Central memory CD8-positive, alpha-beta T cell (primary cell): Measurements from ENCODE around the gene HIPK3.
"Not testable (repeated sequence)": the region's sequence is repeated elsewhere in the genome, so short reads cannot be mapped to it uniquely, and the experiment has no call there.

Source experiments
- ATAC-seq: fragments of 150-1000 bp; cut with Tn5 transposase; replicated peaks from 2 replicates; pipeline ENCODE4 v1.10.0; 2022; ENCODE audit warnings: mild to moderate bottlenecking, moderate FRiP score, moderate number of reproducible peaks; ENCODE audit not compliant: poor library complexity, severe bottlenecking; ENCODE audit errors: extremely low read depth
- DNase-seq, 2 donors: peaks; one replicate each; pipeline ENCODE4 v3.0.0; 2021; ENCODE audit warnings: low spot score in 2 of 2
- H3K27ac Mint-ChIP-seq: one replicate; pipeline ENCODE4 v1.8.0; 2022; ENCODE audit warnings: low read depth, mild to moderate bottlenecking, moderate library complexity, mixed read lengths
- H3K27me3 Mint-ChIP-seq: one replicate; pipeline ENCODE4 v1.8.0; 2022; ENCODE audit warnings: mixed read lengths
- H3K36me3 Mint-ChIP-seq: one replicate; pipeline ENCODE4 v1.8.0; 2022; ENCODE audit warnings: mild to moderate bottlenecking, moderate library complexity, mixed read lengths; ENCODE audit not compliant: insufficient read depth
- H3K4me1 Mint-ChIP-seq: one replicate; pipeline ENCODE4 v1.8.0; 2022; ENCODE audit warnings: mixed read lengths
- H3K4me3 Mint-ChIP-seq: one replicate; pipeline ENCODE4 v1.8.0; 2022; ENCODE audit warnings: mild to moderate bottlenecking, moderate library complexity, mixed read lengths
- H3K9me3 Mint-ChIP-seq: one replicate; pipeline ENCODE4 v1.8.0; 2022; ENCODE audit warnings: mixed read lengths

Gene HIPK3

DNA sequence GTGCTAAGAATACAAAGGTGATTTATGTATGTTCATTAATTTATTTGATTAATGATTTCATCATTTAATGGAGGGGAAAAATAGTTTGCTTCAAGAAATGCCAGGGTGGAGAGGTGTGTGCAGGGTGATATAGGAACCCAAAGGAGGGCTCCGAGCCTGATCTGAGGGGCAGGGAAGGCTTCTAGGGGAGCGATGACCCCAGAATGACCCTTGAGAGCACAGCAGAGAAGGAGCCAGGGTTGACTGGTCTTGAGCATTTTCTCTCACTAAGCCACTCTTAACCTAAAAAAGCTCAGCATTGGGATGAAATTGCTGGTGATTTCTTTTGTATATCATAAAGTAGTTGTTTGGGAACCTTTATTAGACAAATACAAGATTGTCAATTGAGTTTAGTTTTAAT, 35.1 kb downstream of the HIPK3 start:
- no peaks in the 10 kb centered on the region for H3K9me3 Mint-ChIP-seq
- H3K27ac Mint-ChIP-seq, result no peak overlapping the region
- DNase-seq (no peak), ATAC-seq (no peak)
- no peaks in the 10 kb centered on the region for H3K27me3 Mint-ChIP-seq
- H3K4me3 Mint-ChIP-seq, result no peak overlapping the region
- H3K4me1 Mint-ChIP-seq, result peaks cover 45% of the 10 kb centered on the region
- peaks cover 8% of the 10 kb centered on the region for H3K36me3 Mint-ChIP-seq

DNA sequence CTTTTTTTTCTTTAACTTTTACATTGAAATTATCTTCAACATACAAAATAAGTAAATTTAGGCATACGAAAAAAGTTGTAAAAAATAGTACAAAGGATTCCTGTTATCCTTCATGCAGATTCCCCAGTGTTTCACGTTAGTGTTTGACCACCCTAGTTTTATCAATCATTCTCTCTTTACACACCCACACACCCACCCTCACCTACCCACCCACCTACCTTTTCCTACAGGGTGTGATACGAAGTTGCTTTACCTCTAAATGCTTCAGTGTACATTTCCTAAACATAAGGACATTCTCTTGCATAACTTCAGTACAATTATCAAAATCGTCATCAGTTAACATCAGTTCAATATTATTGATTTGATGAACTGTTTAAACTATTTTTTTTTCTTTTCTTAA, 37.0 kb downstream of the HIPK3 start:
- Mint-ChIP-seq H3K4me1 (peaks cover 41% of the 10 kb centered on the region), H3K27ac (no peak overlapping the region), H3K36me3 (peaks cover 7% of the 10 kb centered on the region), H3K27me3 (no peaks in the 10 kb centered on the region), H3K4me3 (no peak overlapping the region), H3K9me3 (no peaks in the 10 kb centered on the region)
- ATAC-seq (no peak), DNase-seq (no peak)

DNA sequence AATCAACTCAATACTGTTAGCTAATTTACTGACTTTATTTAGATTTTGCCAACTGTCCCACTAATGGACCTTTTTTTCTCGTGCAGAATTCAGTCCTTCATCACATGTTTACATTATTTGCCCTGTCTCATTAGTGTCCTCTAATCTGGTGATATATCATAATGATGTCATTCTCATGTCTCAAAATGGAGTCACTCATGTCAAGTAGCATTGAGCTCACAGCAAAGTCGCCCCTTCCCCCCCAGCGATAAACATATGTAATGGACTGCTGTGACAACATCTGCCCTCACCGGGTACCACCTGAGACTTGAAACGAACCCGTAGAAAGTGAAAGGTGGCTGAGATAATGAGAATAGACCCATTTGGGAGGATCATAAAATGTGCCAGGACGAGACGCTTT, 37.6 kb downstream of the HIPK3 start:
- no peak overlapping the region for H3K4me3 Mint-ChIP-seq
- H3K27ac Mint-ChIP-seq, result no peak overlapping the region
- peaks cover 38% of the 10 kb centered on the region for H3K4me1 Mint-ChIP-seq
- H3K9me3 Mint-ChIP-seq, result no peaks in the 10 kb centered on the region
- DNase-seq (no peak), ATAC-seq (no peak)
- no peaks in the 10 kb centered on the region for H3K27me3 Mint-ChIP-seq
- peaks cover 10% of the 10 kb centered on the region for H3K36me3 Mint-ChIP-seq

DNA sequence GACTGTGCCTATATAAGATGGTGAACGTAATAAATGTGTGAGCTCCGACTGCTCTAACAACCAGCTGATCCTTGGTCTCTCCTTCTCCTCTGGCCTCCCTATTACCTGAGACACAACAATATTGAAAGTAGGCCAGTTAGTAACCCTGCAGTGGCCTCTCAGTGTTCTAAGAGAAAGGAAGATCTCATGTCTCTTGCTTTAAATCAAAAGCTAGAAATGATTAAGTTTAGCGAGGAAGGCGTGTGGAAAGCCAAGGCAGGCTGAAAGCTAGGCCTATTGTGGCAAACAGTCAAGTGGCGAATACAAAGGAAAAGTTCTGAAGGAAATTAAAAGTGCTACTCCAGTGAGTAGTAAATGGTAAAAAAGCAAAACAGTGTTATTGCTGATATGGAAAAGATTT, 39.5 kb downstream of the HIPK3 start:
- Mint-ChIP-seq H3K27me3 (no peaks in the 10 kb centered on the region), H3K9me3 (no peaks in the 10 kb centered on the region), H3K4me1 (peaks cover 40% of the 10 kb centered on the region), H3K36me3 (peaks cover 13% of the 10 kb centered on the region), H3K27ac (peak overlapping the region; percentile 13), H3K4me3 (no peak overlapping the region)
- DNase-seq, result no peak
- no peak for ATAC-seq

DNA sequence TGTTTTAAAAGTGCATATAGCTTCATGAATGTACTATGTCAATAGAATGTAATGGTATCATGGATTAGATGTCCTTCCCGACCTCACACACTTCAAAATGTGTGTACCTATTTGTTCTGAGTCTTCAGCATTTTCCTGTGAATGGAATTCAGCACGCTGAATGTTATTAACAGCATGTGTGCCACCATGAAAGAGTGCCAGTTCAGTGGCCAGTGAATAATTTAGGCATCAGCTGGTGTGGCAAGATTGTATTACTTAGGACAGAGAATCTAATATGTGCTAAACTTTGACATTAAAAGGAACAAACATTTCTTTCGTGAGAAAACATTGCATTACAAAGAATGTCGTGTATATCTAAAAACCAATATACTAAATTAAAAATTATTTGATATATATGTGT, 46.4 kb downstream of the HIPK3 start:
- H3K4me1 Mint-ChIP-seq, result peaks cover 32% of the 10 kb centered on the region
- H3K27ac Mint-ChIP-seq, result no peak overlapping the region
- no peak overlapping the region for H3K4me3 Mint-ChIP-seq
- no peak for ATAC-seq
- H3K9me3 Mint-ChIP-seq, result no peaks in the 10 kb centered on the region
- peaks cover 12% of the 10 kb centered on the region for H3K36me3 Mint-ChIP-seq
- no peaks in the 10 kb centered on the region for H3K27me3 Mint-ChIP-seq
- no peak for DNase-seq

DNA sequence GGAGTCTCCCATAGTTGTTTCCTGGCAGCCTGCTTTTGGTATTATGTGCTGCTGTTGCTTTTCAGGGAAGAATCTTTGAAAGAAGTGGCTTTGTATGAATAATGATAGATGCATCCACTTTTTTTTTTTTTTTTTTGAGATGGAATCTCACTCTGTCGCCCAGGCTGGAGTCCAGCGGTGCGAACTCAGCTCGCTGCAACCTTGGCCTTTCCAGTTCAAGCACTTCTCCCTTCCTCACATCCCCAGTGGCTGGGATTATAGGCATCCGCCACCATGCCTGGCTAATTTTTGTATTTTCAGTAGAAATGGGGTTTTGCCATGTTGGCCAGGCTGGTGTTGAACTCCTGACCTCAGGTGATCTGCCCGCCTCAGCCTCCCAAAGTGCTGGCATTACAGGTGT, 49.6 kb downstream of the HIPK3 start:
- not testable (repeated sequence) for ATAC-seq, H3K36me3 Mint-ChIP-seq, H3K4me3 Mint-ChIP-seq, DNase-seq, H3K9me3 Mint-ChIP-seq, H3K27me3 Mint-ChIP-seq, H3K27ac Mint-ChIP-seq
- H3K4me1 Mint-ChIP-seq, result peaks cover 50% of the 10 kb centered on the region

DNA sequence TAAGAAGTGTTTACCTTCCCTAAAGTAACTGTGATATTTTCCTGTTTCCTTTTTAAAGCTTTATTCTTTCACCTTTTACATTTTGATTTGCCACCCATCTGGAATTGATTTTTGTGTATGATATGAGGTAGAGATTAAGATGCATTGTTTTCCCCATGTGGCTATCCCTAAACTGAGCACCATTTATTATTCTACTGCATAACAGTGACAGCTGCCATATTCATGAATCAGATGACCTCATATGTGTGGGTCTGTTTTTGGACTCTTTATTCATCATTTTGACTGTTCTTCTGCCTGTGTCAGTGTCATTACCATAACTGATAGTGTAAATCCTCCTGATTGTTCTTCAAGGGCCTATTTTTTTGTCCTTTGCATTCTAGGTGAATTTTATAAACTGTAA, 50.8 kb downstream of the HIPK3 start:
- ATAC-seq, result no peak
- Mint-ChIP-seq H3K4me1 (peaks cover 49% of the 10 kb centered on the region), H3K27me3 (no peaks in the 10 kb centered on the region), H3K27ac (peak overlapping the region; percentile 12), H3K4me3 (no peak overlapping the region), H3K9me3 (no peaks in the 10 kb centered on the region), H3K36me3 (peaks cover 6% of the 10 kb centered on the region)
- DNase-seq, result no peak

DNA sequence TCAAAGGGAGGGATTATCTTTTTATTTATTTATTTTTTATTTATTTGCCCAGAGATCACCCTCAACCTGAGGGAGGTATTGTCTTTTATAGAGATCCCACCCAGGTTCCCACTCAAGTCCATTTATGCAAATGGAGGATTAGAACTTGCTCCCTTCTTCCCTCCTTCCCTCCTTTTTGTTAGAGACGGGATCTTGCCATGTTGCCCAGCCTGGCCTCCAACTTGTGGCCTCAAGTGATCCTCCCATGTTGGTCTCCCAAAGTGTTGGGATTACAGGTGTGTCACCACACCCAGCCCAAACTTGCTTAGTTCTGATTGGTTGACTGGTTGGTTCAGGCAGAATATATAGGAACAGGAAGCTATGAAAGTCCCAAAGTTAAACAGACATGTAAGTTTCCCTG, 51.9 kb downstream of the HIPK3 start:
- Mint-ChIP-seq H3K27ac (no peak overlapping the region), H3K9me3 (no peaks in the 10 kb centered on the region), H3K36me3 (peaks cover 3% of the 10 kb centered on the region), H3K4me3 (no peak overlapping the region), H3K4me1 (peaks cover 49% of the 10 kb centered on the region), H3K27me3 (no peaks in the 10 kb centered on the region)
- DNase-seq (no peak), ATAC-seq (no peak)

DNA sequence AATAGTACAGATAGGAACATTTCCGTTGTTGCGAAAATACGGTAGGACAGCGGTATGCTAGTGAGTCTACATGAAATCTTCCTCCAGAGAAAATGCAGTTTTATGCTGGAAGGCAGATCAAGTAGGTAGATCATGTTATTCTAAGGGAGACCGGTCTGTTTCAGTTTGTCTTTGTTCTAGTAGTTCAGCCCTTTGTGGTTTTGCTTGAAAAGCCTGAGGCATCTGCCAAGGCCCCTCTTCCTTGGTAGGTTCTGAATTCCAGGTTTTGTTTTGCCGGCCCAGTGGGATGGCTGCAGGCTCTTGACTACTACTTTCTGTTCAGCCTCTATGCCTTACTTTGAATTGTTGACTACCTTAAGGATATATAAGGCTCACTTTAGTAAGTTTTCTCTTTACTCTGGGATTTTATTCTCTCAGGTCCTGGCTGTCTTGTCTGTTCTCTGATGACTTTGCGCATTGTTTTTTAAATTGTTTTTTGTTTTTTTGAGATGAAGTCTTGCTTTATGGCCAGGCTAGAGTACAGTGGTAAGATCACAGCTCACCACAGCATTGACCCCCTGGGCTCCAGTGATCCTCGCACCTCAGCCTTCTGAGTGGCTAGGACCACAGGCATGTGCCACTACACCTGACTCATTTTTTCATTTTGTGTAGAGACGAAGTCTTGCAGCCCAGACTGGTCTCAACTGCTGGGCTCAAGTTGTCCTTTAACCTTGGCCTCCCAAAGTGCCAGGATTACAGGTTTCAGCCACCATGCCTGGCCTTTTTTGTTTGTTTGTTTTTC, 53.7 kb downstream of the HIPK3 start:
- Mint-ChIP-seq H3K36me3 (peaks cover 3% of the 10 kb centered on the region), H3K9me3 (no peaks in the 10 kb centered on the region), H3K4me1 (peaks cover 49% of the 10 kb centered on the region), H3K27ac (no peak overlapping the region), H3K27me3 (no peaks in the 10 kb centered on the region), H3K4me3 (no peak overlapping the region)
- no peak for ATAC-seq
- no peak for DNase-seq

DNA sequence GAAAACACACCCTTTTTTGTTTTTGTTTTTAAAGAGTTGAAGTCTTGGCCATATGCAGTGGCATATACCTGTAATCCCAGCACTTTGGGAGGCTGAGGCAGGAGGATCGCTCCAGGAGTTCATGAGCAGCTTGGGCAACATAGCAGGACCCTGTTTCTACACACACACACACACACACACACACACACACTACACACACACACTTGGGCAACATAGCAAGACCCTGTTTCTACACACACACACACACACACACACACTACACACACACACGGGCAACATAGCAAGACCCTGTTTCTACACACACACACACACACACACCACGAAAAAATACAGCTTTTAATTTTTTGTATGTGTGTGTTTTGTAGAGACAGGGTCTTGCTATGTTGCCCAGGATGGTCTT, 54.5 kb downstream of the HIPK3 start:
- Mint-ChIP-seq H3K4me3 (no peak overlapping the region), H3K27ac (no peak overlapping the region)

DNA sequence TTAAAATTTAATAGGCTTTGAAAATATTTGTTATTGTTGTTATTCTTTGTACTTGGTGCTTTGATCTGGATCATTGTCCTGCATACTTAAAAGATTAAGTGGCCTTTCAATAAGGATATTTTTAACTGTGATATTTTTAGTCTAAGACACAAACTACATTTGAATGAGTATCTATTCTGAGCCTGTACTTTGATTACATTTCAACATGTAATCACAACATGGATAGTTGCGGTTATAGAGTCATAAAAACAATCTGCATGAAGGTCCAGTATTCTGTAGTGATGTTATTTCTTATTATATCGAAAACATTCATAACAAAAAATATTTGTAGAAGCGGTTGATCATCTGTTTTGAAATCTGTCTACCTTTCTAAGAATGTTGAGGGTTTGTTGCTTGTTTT, 58.6 kb downstream of the HIPK3 start:
- Mint-ChIP-seq H3K27ac (no peak overlapping the region), H3K36me3 (no peaks in the 10 kb centered on the region), H3K4me3 (no peak overlapping the region), H3K4me1 (peaks cover 26% of the 10 kb centered on the region), H3K9me3 (no peaks in the 10 kb centered on the region), H3K27me3 (no peaks in the 10 kb centered on the region)
- DNase-seq, result no peak
- no peak for ATAC-seq

More for the DNA sequence above, 54.5 kb downstream of the HIPK3 start:
- Mint-ChIP-seq H3K4me1 (peaks cover 49% of the 10 kb centered on the region), H3K36me3 (peaks cover 3% of the 10 kb centered on the region), H3K9me3 (no peaks in the 10 kb centered on the region), H3K27me3 (no peaks in the 10 kb centered on the region)
- no peak for ATAC-seq
- no peak for DNase-seq

DNA sequence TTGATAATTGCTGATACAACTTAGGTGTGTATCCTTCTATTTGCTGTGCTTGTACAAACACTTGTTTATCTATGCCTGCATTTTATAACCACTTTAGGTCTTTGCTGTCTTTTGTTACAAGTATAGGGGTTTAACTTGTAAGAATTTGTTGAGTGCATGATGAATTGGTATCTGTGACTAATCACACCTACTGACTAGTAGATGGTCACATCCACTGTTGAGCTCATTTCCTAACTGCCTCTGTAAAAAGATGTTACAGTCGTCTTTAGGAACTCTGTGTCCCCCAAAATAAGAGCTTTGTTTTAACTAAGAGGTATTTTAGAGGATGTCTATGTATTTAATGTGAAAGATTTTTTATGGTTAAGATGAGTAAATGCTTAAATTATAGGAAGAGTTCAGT, 60.5 kb downstream of the HIPK3 start:
- H3K9me3 Mint-ChIP-seq, result no peaks in the 10 kb centered on the region
- H3K27me3 Mint-ChIP-seq, result no peaks in the 10 kb centered on the region
- DNase-seq (no peak), ATAC-seq (no peak)
- H3K4me1 Mint-ChIP-seq, result peaks cover 10% of the 10 kb centered on the region
- peaks cover 3% of the 10 kb centered on the region for H3K36me3 Mint-ChIP-seq
- H3K4me3 Mint-ChIP-seq, result no peak overlapping the region
- no peak overlapping the region for H3K27ac Mint-ChIP-seq

DNA sequence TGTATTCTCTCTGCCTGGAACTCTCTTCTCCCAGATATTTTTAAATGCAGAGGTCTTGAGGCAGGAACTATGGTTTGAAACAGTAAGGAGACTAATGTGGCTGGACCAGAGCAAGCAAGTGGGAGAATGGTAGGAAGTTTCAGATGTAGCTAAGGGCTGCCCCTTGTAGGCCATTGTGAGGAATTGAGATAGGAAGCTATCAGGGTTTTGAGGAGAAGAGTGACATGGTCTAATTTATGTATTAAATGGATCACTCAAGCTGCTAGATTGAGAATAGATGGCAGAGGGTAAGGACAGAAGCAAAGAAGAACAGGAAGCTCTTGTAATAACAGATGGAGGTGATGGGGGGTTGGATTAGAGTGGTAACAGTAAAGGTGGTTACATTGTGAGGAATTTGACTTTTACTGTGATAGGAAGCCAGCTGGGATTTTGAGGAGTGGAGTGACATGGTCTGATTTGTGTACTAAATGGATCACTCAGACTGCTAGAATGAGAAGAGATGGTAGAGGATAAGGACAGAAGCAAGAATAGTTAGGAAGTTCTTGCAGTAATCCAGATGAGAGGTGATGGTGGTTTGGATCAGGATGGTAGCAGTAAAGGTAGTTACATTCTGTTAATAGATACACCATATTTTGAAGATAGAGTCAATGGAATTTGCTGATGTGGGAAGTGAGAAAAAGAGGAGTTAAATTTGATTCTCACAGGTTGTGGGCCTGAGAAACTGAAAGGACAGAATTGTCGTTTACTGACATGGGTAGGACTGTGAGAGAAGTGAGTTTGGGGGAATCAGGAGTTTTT, 63.0 kb downstream of the HIPK3 start:
- no peak overlapping the region for H3K27ac Mint-ChIP-seq
- no peaks in the 10 kb centered on the region for H3K27me3 Mint-ChIP-seq
- no peak overlapping the region for H3K4me3 Mint-ChIP-seq
- H3K9me3 Mint-ChIP-seq, result no peaks in the 10 kb centered on the region
- peaks cover 3% of the 10 kb centered on the region for H3K36me3 Mint-ChIP-seq
- H3K4me1 Mint-ChIP-seq, result peaks cover 17% of the 10 kb centered on the region
- DNase-seq (no peak), ATAC-seq (no peak)
